Immature natural killer cell (primary cell): Measurements from ENCODE around the gene HOOK2. TPM values are rescaled to one million over a fixed set of nuclear protein-coding genes. Genes with fewer than 3 reads are reported as not detected.
A peak's percentile ranks its signal among the peaks of the same experiment; 100 is the strongest.
"Not testable (repeated sequence)": the region's sequence is repeated elsewhere in the genome, so short reads cannot be mapped to it uniquely, and the experiment has no call there.

Experiments
- DNase-seq, 3 donors: peaks; one replicate each; pipeline ENCODE4 v3.0.0; 2022; ENCODE audit warnings: mixed read lengths in 1 of 3
- H3K27ac Mint-ChIP-seq, 6 donors: one replicate each; pipeline ENCODE4 v1.8.0; 2020; ENCODE audit warnings: mixed read lengths in 6 of 6, mild to moderate bottlenecking in 5 of 6, inconsistent platforms in 4 of 6, moderate library complexity in 3 of 6
- H3K27me3 Mint-ChIP-seq, 3 donors: one replicate each; pipeline ENCODE4 v1.8.0; 2020 to 2021; ENCODE audit warnings: low read depth in 3 of 3, mild to moderate bottlenecking in 3 of 3, mixed read lengths in 3 of 3, moderate library complexity in 3 of 3, inconsistent platforms in 1 of 3
- H3K36me3 Mint-ChIP-seq, 3 donors: one replicate each; pipeline ENCODE4 v1.8.0; 2020; ENCODE audit warnings: mixed read lengths in 3 of 3, inconsistent platforms in 2 of 3, mild to moderate bottlenecking in 2 of 3
- H3K4me1 Mint-ChIP-seq, 2 donors: one replicate each; pipeline ENCODE4 v1.8.0; 2020; ENCODE audit warnings: inconsistent platforms in 2 of 2, mild to moderate bottlenecking in 2 of 2, mixed read lengths in 2 of 2, moderate library complexity in 1 of 2
- H3K4me3 Mint-ChIP-seq, 5 donors: one replicate each; pipeline ENCODE4 v1.8.0; 2020; ENCODE audit warnings: mild to moderate bottlenecking in 5 of 5, mixed read lengths in 5 of 5, inconsistent platforms in 3 of 5, moderate library complexity in 3 of 5
- H3K9me3 Mint-ChIP-seq, 6 donors: one replicate each; pipeline ENCODE4 v1.8.0; 2020; ENCODE audit warnings: mild to moderate bottlenecking in 6 of 6, mixed read lengths in 6 of 6, inconsistent platforms in 4 of 6, moderate library complexity in 3 of 6
- polyA plus RNA-seq, 3 donors: library from polyadenylated mRNA; unstranded; fragments of 300-500 nt; fragmentation: Illumina TruSeq; gene quantifications; one replicate each; pipeline ENCODE4 v1.2.3, GENCODE V29; 2021

Gene HOOK2
- polyA plus RNA-seq, 3 donors from 2014 or later = 2.1 to 2.5 TPM; not detected in 1

- Mint-ChIP-seq H3K27me3 (peaks cover 0 to 10% (median 3%) of the 10 kb centered on the region in 3 donors), H3K4me3 (peak overlapping the region in 1 of 5 donors; percentile 19), H3K27ac (no peak overlapping the region), H3K36me3 (peaks cover 7 to 16% (median 14%) of the 10 kb centered on the region in 3 donors), H3K4me1 (peaks cover 0 to 6% of the 10 kb centered on the region in 2 donors), H3K9me3 (peaks cover 0 to 1% (median 0%) of the 10 kb centered on the region in 6 donors)
- DNase-seq = no peak
Observed at GRCh38 chr19:12749938-12750521, 25.3 kb downstream of the HOOK2 start.

- Mint-ChIP-seq H3K36me3 (peaks cover 7 to 21% (median 14%) of the 10 kb centered on the region in 3 donors), H3K4me1 (peaks cover 0 to 6% of the 10 kb centered on the region in 2 donors), H3K27me3 (peaks cover 0 to 6% (median 1%) of the 10 kb centered on the region in 3 donors), H3K27ac (no peak overlapping the region), H3K4me3 (no peak overlapping the region), H3K9me3 (peaks cover 0 to 1% (median 0%) of the 10 kb centered on the region in 6 donors)
- DNase-seq = no peak
Observed at GRCh38 chr19:12748489-12748888, 26.9 kb downstream of the HOOK2 start.

GRCh38 chr19:12745166-12745897, 30.0 kb downstream of the HOOK2 start:
- H3K4me1 Mint-ChIP-seq = peaks cover 0 to 6% of the 10 kb centered on the region in 2 donors
- no peaks in the 10 kb centered on the region for H3K9me3 Mint-ChIP-seq
- no peak overlapping the region for H3K4me3 Mint-ChIP-seq

GRCh38 chr19:12737835-12738351, 37.5 kb downstream of the HOOK2 start:
- Mint-ChIP-seq H3K4me1 (peaks cover 35 to 36% of the 10 kb centered on the region in 2 donors), H3K9me3 (no peaks in the 10 kb centered on the region), H3K27me3 (peaks cover 19 to 22% (median 21%) of the 10 kb centered on the region in 3 donors), H3K4me3 (peak overlapping the region; percentile 98 to 100 (median 99)), H3K27ac (peak overlapping the region; percentile 93 to 98 (median 94)), H3K36me3 (peaks cover 6 to 14% (median 10%) of the 10 kb centered on the region in 3 donors)
- DNase-seq = no peak

More at GRCh38 chr19:12745166-12745897, 30.0 kb downstream of the HOOK2 start:
- DNase-seq = no peak
- Mint-ChIP-seq H3K36me3 (peaks cover 16 to 25% (median 25%) of the 10 kb centered on the region in 3 donors), H3K27me3 (peaks cover 0 to 4% (median 1%) of the 10 kb centered on the region in 3 donors), H3K27ac (no peak overlapping the region)

- Mint-ChIP-seq H3K36me3 (peaks cover 3 to 11% (median 7%) of the 10 kb centered on the region in 3 donors), H3K9me3 (no peaks in the 10 kb centered on the region), H3K27me3 (peaks cover 19 to 24% (median 21%) of the 10 kb centered on the region in 3 donors), H3K27ac (peak within 1 kb of the TSS; percentile 93 to 98 (median 94)), H3K4me1 (peaks cover 40 to 42% of the 10 kb centered on the region in 2 donors), H3K4me3 (peak within 1 kb of the TSS; percentile 98 to 100 (median 99))
- peak; percentile 87 to 88 (median 87) for DNase-seq
Observed at GRCh38 chr19:12736995-12737834, 38.1 kb downstream of the HOOK2 start, which contains the start of gene GET3. GET3 (plus strand) TSS chr19:12737497; CDS start chr19:12737506, 9 bp downstream.

- Mint-ChIP-seq H3K4me1 (peaks cover 46 to 54% of the 10 kb centered on the region in 2 donors), H3K27me3 (peaks cover 21 to 29% (median 21%) of the 10 kb centered on the region in 3 donors), H3K9me3 (no peaks in the 10 kb centered on the region), H3K4me3 (peak overlapping the region; percentile 88 to 95 (median 91)), H3K36me3 (peaks cover 4 to 14% (median 7%) of the 10 kb centered on the region in 3 donors), H3K27ac (peak overlapping the region; percentile 86 to 97 (median 89))
- peak in 2 of 3 donors; percentile 21 to 25 for DNase-seq
Observed at GRCh38 chr19:12733369-12734214, 41.8 kb downstream of the HOOK2 start.

GRCh38 chr19:12731337-12731736, 44.0 kb downstream of the HOOK2 start:
- H3K4me3 Mint-ChIP-seq = peak overlapping the region in 1 of 5 donors; percentile 15
- no peak for DNase-seq
- peaks cover 29 to 37% of the 10 kb centered on the region in 2 donors for H3K4me1 Mint-ChIP-seq
- no peaks in the 10 kb centered on the region for H3K9me3 Mint-ChIP-seq
- no peak overlapping the region for H3K27ac Mint-ChIP-seq
- peaks cover 7 to 22% (median 8%) of the 10 kb centered on the region in 3 donors for H3K36me3 Mint-ChIP-seq
- peaks cover 12 to 19% (median 16%) of the 10 kb centered on the region in 3 donors for H3K27me3 Mint-ChIP-seq

- Mint-ChIP-seq H3K4me1 (peaks cover 29 to 38% of the 10 kb centered on the region in 2 donors), H3K27ac (peak overlapping the region in 2 of 6 donors; percentile 21 to 32), H3K4me3 (no peak overlapping the region), H3K9me3 (no peaks in the 10 kb centered on the region), H3K36me3 (peaks cover 7 to 22% (median 8%) of the 10 kb centered on the region in 3 donors), H3K27me3 (peaks cover 12 to 16% (median 15%) of the 10 kb centered on the region in 3 donors)
- DNase-seq = no peak
Observed at GRCh38 chr19:12730064-12730463, 45.3 kb downstream of the HOOK2 start.

- Mint-ChIP-seq H3K27ac (no peak overlapping the region), H3K4me3 (no peak overlapping the region), H3K9me3 (no peaks in the 10 kb centered on the region), H3K27me3 (peaks cover 2 to 9% (median 8%) of the 10 kb centered on the region in 3 donors), H3K36me3 (peaks cover 7 to 22% (median 13%) of the 10 kb centered on the region in 3 donors), H3K4me1 (peaks cover 32 to 44% of the 10 kb centered on the region in 2 donors)
- no peak for DNase-seq
Observed at GRCh38 chr19:12727745-12728433, 47.5 kb downstream of the HOOK2 start.

- peaks cover 30 to 41% of the 10 kb centered on the region in 2 donors for H3K4me1 Mint-ChIP-seq
- H3K27me3 Mint-ChIP-seq = peaks cover 10 to 16% (median 13%) of the 10 kb centered on the region in 3 donors
- H3K4me3 Mint-ChIP-seq = no peak overlapping the region
- DNase-seq = no peak
- H3K36me3 Mint-ChIP-seq = peaks cover 7 to 22% (median 13%) of the 10 kb centered on the region in 3 donors
- H3K9me3 Mint-ChIP-seq = no peaks in the 10 kb centered on the region
- H3K27ac Mint-ChIP-seq = no peak overlapping the region
Observed at GRCh38 chr19:12726988-12727316, 48.4 kb downstream of the HOOK2 start.

- H3K36me3 Mint-ChIP-seq = peaks cover 7 to 20% (median 13%) of the 10 kb centered on the region in 3 donors
- not testable (repeated sequence) for H3K4me3 Mint-ChIP-seq, DNase-seq, H3K9me3 Mint-ChIP-seq, H3K27ac Mint-ChIP-seq
- peaks cover 16 to 19% (median 19%) of the 10 kb centered on the region in 3 donors for H3K27me3 Mint-ChIP-seq
- H3K4me1 Mint-ChIP-seq = peaks cover 36 to 50% of the 10 kb centered on the region in 2 donors
Observed at GRCh38 chr19:12725612-12726011, 49.7 kb downstream of the HOOK2 start.
